H9 (cell line): ENCODE measurements around the gene DIAPH3. TPM values are rescaled to one million over a fixed set of nuclear protein-coding genes. Genes with fewer than 3 reads are reported as not detected.

Experiments used
- DNase-seq: peaks from one replicate; pipeline ENCODE4 v3.0.0-alpha.2; 2017
- H2AFZ ChIP-seq: one replicate; pipeline ENCODE4 v1.6.1; 2013; ENCODE audit warnings: mild to moderate bottlenecking, low read length, control low read depth, moderate library complexity
- H2AK5ac ChIP-seq: 2 replicates; pipeline ENCODE4 v1.6.1; 2013; ENCODE audit warnings: low read length, control low read depth, mixed read lengths; ENCODE audit not compliant: insufficient read length
- H2BK120ac ChIP-seq: one replicate; pipeline ENCODE4 v1.6.1; 2013; ENCODE audit warnings: low read depth, mild to moderate bottlenecking, low read length, control low read depth, inconsistent platforms; ENCODE audit not compliant: poor library complexity, severe bottlenecking
- H2BK12ac ChIP-seq: 2 replicates; pipeline ENCODE4 v1.6.1; 2013; ENCODE audit warnings: low read length, control low read depth, mixed read lengths, low read depth; ENCODE audit not compliant: insufficient read length
- H2BK15ac ChIP-seq: 2 replicates; pipeline ENCODE4 v1.6.1; 2013; ENCODE audit warnings: low read depth, low read length, control low read depth
- H2BK20ac ChIP-seq: one replicate; pipeline ENCODE4 v1.6.1; 2013; ENCODE audit warnings: low read depth, mild to moderate bottlenecking, low read length, control low read depth, inconsistent platforms; ENCODE audit not compliant: poor library complexity, severe bottlenecking
- H2BK5ac ChIP-seq: 2 replicates; pipeline ENCODE4 v1.6.1; 2013; ENCODE audit warnings: low read length, control low read depth, mixed read lengths; ENCODE audit not compliant: insufficient read length
- H3K14ac ChIP-seq: 2 replicates; pipeline ENCODE4 v1.6.1; 2013; ENCODE audit warnings: low read length, control low read depth; ENCODE audit not compliant: insufficient read depth
- H3K18ac ChIP-seq: 2 replicates; pipeline ENCODE4 v1.6.1; 2013; ENCODE audit warnings: low read depth, mild to moderate bottlenecking, mixed read lengths, low read length, control low read depth; ENCODE audit not compliant: insufficient read length
- H3K23ac ChIP-seq: 2 replicates; pipeline ENCODE4 v1.6.1; 2013; ENCODE audit warnings: low read length, control low read depth, mixed read lengths, low read depth; ENCODE audit not compliant: insufficient read length
- H3K23me2 ChIP-seq: 2 replicates; pipeline ENCODE4 v1.6.1; 2013; ENCODE audit warnings: low read depth, mild to moderate bottlenecking, mixed read lengths, low read length, control low read depth; ENCODE audit not compliant: insufficient read length, poor library complexity, severe bottlenecking
- H3K27ac ChIP-seq: 2 replicates; pipeline ENCODE4 v1.5.1; 2013; ENCODE audit warnings: low read length, control low read depth, mixed read lengths, low read depth; ENCODE audit not compliant: insufficient read length
- H3K27me3 ChIP-seq: 2 replicates; pipeline ENCODE4 v1.6.1; 2013; ENCODE audit warnings: low read length, control low read depth, inconsistent platforms; ENCODE audit not compliant: insufficient read depth
- H3K4ac ChIP-seq: 2 replicates; pipeline ENCODE4 v1.6.1; 2013; ENCODE audit warnings: low read depth, mild to moderate bottlenecking, control low read depth, inconsistent platforms, low read length, moderate library complexity
- H3K4me1 ChIP-seq: 2 replicates; pipeline ENCODE4 v1.6.1; 2013; ENCODE audit warnings: low read length, control low read depth, inconsistent platforms; ENCODE audit not compliant: insufficient read depth
- H3K4me2 ChIP-seq: 2 replicates; pipeline ENCODE4 v1.6.1; 2013; ENCODE audit warnings: low read length, control low read depth, mixed read lengths; ENCODE audit not compliant: insufficient read length, insufficient read depth
- H3K56ac ChIP-seq: 2 replicates; pipeline ENCODE4 v1.6.1; 2013; ENCODE audit warnings: low read depth, mild to moderate bottlenecking, mixed read lengths, low read length, control low read depth; ENCODE audit not compliant: insufficient read length
- H3K79me1 ChIP-seq: 2 replicates; pipeline ENCODE4 v1.6.1; 2013; ENCODE audit warnings: low read depth, mild to moderate bottlenecking, moderate library complexity, low read length, control low read depth, inconsistent platforms; ENCODE audit not compliant: insufficient read depth, poor library complexity, severe bottlenecking
- H3K79me2 ChIP-seq: 2 replicates; pipeline ENCODE4 v1.6.1; 2013; ENCODE audit warnings: low read length, control low read depth, inconsistent platforms; ENCODE audit not compliant: insufficient read depth
- H3K9ac ChIP-seq: 2 replicates; pipeline ENCODE4 v1.6.1; 2013; ENCODE audit warnings: low read length, control low read depth, mixed read lengths; ENCODE audit not compliant: insufficient read length; ENCODE audit errors: extremely low read depth
- H3K9me3 ChIP-seq: one replicate; pipeline ENCODE4 v1.6.1; 2013; ENCODE audit warnings: low read depth, low read length, inconsistent platforms; ENCODE audit not compliant: control insufficient read depth
- H3T11ph ChIP-seq: one replicate; pipeline ENCODE4 v1.6.1; 2013; ENCODE audit warnings: mild to moderate bottlenecking, low read length, control low read depth, inconsistent platforms
- H4K20me1 ChIP-seq: one replicate; pipeline ENCODE4 v1.6.1; 2013; ENCODE audit not compliant: control insufficient read depth, insufficient read length, insufficient read depth
- H4K5ac ChIP-seq: 2 replicates; pipeline ENCODE4 v1.6.1; 2013; ENCODE audit warnings: low read depth, mild to moderate bottlenecking, mixed read lengths, low read length, control low read depth; ENCODE audit not compliant: insufficient read length
- H4K8ac ChIP-seq: replicated peaks from 2 replicates; pipeline ENCODE4 v1.6.1; 2013; ENCODE audit warnings: low read length, control low read depth, mixed read lengths, low read depth; ENCODE audit not compliant: insufficient read length
- H4K91ac ChIP-seq: 2 replicates; pipeline ENCODE4 v1.6.1; 2013; ENCODE audit warnings: low read depth, mild to moderate bottlenecking, moderate library complexity, mixed read lengths, low read length, control low read depth; ENCODE audit not compliant: insufficient read length
- H3K27ac Mint-ChIP-seq, 3 experiments: 2 replicates in 2 of 3; 3 replicates in 1 of 3; pipeline ENCODE4 v1.8.0; 2020 to 2021; ENCODE audit warnings: mixed read lengths in 3 of 3, mild to moderate bottlenecking in 1 of 3, moderate library complexity in 1 of 3
- H3K27me3 Mint-ChIP-seq: 2 replicates; pipeline ENCODE4 v1.8.0; 2021; ENCODE audit warnings: low read depth, mild to moderate bottlenecking, moderate library complexity, mixed read lengths
- H3K36me3 Mint-ChIP-seq, 3 experiments: 2 replicates in 2 of 3; 3 replicates in 1 of 3; pipeline ENCODE4 v1.8.0; 2020 to 2021; ENCODE audit warnings: low read depth in 3 of 3, mixed read lengths in 3 of 3; ENCODE audit not compliant: insufficient read depth in 1 of 3
- H3K4me1 Mint-ChIP-seq, 2 experiments: 2 replicates each; pipeline ENCODE4 v1.8.0; 2020; ENCODE audit warnings: mixed read lengths in 2 of 2
- H3K4me3 Mint-ChIP-seq, 2 experiments: 2 replicates in 1 of 2; 3 replicates in 1 of 2; pipeline ENCODE4 v1.8.0; 2020 to 2021; ENCODE audit warnings: mild to moderate bottlenecking in 2 of 2, mixed read lengths in 2 of 2, moderate library complexity in 1 of 2
- H3K9me3 Mint-ChIP-seq, 2 experiments: 2 replicates in 1 of 2; 3 replicates in 1 of 2; pipeline ENCODE4 v1.8.0; 2020; ENCODE audit warnings: mild to moderate bottlenecking in 2 of 2, mixed read lengths in 2 of 2, moderate library complexity in 1 of 2
- WGBS: extraction: QIAGEN DNeasy Blood & Tissue Kit; methylation state at CpG from one replicate; pipeline ENCODE4 v1.1.7; 2013; ENCODE audit warnings: missing lambda C conversion rate, low lambda C conversion rate, mixed read lengths; ENCODE audit not compliant: insufficient read length; ENCODE audit errors: extremely low coverage; 5-methylcytosine and 5-hydroxymethylcytosine counted together
- total RNA-seq: library from RNA; stranded (reverse); gene quantifications from 2 replicates; pipeline ENCODE4 v1.2.1, GENCODE V29; 2021
- TF ChIP-seq, protein P1 (sequence below): fragments of 200-600 bp; sonication (generic); conservative IDR thresholded peaks from 3 replicates; pipeline ENCODE4 v1.8.0; 2021; ENCODE audit warnings: antibody characterized with exemption, mild to moderate bottlenecking

DIAPH3 gene
- total RNA-seq, 1 experiment from 2014 or later = 23.1 TPM

GRCh38 chr13:60135344-60135743 is 28.4 kb downstream of the DIAPH3 start:
- Mint-ChIP-seq H3K9me3 (no peaks in the 10 kb centered on the region), H3K27me3 (no peaks in the 10 kb centered on the region), H3K36me3 (peaks cover 4 to 14% (median 9%) of the 10 kb centered on the region in 3 experiments; a peak in 5 of 7 replicates), H3K4me3 (no peak overlapping the region), H3K4me1 (peaks cover 5 to 12% of the 10 kb centered on the region in 2 experiments), H3K27ac (peak overlapping the region in 1 of 3 experiments; percentile 23; a peak in 2 of 7 replicates)
- Histone ChIP-seq H4K5ac (no peak overlapping the region), H2BK5ac (no peak overlapping the region), H3K4me2 (no peak overlapping the region), H3T11ph (no peak overlapping the region), H2BK20ac (no peak overlapping the region), H4K20me1 (no peaks in the 10 kb centered on the region), H3K27ac (no peak overlapping the region), H2AFZ (no peak overlapping the region), H3K4ac (no peak overlapping the region), H3K14ac (no peak overlapping the region), H2BK15ac (no peak overlapping the region), H4K8ac (no peak overlapping the region), H2BK120ac (no peak overlapping the region), H2AK5ac (no peak overlapping the region), H3K56ac (no peak overlapping the region), H3K9me3 (no peaks in the 10 kb centered on the region), H3K9ac (no peak overlapping the region), H3K79me1 (no peaks in the 10 kb centered on the region), H3K23ac (no peak overlapping the region), H3K23me2 (no peaks in the 10 kb centered on the region), H3K4me1 (no peaks in the 10 kb centered on the region), H3K27me3 (no peaks in the 10 kb centered on the region), H4K91ac (no peak overlapping the region), H2BK12ac (no peak overlapping the region), H3K18ac (no peak overlapping the region), H3K79me2 (peaks cover 5% of the 10 kb centered on the region; the same call in 1 of the 2 replicates)
- no peak for DNase-seq
- TF ChIP-seq, protein P1, sequence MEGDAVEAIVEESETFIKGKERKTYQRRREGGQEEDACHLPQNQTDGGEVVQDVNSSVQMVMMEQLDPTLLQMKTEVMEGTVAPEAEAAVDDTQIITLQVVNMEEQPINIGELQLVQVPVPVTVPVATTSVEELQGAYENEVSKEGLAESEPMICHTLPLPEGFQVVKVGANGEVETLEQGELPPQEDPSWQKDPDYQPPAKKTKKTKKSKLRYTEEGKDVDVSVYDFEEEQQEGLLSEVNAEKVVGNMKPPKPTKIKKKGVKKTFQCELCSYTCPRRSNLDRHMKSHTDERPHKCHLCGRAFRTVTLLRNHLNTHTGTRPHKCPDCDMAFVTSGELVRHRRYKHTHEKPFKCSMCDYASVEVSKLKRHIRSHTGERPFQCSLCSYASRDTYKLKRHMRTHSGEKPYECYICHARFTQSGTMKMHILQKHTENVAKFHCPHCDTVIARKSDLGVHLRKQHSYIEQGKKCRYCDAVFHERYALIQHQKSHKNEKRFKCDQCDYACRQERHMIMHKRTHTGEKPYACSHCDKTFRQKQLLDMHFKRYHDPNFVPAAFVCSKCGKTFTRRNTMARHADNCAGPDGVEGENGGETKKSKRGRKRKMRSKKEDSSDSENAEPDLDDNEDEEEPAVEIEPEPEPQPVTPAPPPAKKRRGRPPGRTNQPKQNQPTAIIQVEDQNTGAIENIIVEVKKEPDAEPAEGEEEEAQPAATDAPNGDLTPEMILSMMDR = no peak
- no CpG with 5 or more reads among the region's 1 CpG for WGBS
